NB4 (cell line): ENCODE measurements around the gene GORASP1.

Source experiments
- CTCF ChIP-seq: IDR thresholded peaks from one replicate; pipeline ENCODE4 v1.5.1; 2012; ENCODE audit warnings: low read depth, low read length
- POLR2A ChIP-seq: IDR thresholded peaks from 2 replicates; pipeline ENCODE4 v1.6.1; 2011; ENCODE audit warnings: mild to moderate bottlenecking; ENCODE audit not compliant: insufficient read length; ENCODE audit errors: extremely low read depth

DNA sequence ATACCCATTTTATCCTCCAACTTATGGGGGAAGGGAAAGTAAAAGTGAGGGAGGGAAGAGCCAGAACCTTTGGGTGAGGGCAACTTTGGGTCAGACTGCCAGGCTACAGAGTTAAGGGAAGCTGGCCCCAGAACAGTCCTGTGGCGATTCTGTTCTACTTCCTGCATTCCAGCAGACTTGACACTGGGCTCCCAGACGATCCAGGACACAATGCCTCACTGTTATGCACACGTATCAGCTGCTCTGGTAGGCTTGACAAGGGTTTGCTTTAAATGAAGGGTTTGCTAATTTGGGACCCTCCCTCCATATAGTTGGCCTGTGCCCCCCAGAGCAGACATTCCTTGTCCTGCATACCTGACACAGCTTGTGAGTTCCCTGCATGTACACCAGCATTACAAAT is 10.7 kb downstream of the GORASP1 start:
- no peak for TF ChIP-seq CTCF
- no peak for TF ChIP-seq POLR2A
